Measurements from ENCODE around the gene ANXA10.

Gene ANXA10

DNA sequence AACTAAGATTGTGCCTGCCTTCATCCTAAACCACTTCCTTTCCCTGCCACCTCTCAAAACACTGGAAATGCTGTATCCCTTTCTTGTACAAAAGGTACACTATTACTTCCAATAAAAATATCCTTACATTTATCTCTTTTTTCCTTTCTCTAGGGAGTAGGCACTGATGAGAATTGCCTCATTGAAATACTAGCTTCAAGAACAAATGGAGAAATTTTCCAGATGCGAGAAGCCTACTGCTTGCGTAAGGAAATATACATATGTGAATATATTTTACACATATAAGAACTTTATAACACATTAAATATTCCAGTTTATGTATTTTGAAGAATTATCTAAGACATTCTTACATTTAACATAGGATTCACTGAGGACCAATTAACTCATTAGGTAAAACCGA is 71.7 kb downstream of the ANXA10 start:
- H3K36me3 ChIP-seq (ENCODE audit: control insufficient read depth, insufficient read depth, low read length): no peaks in the 10 kb centered on the region
- no peak for DNase-seq (ENCODE audit: extremely low read depth, insufficient read length)
- H3K27me3 ChIP-seq (replicated peaks; ENCODE audit: control insufficient read depth, insufficient read depth, low read length): no peaks in the 10 kb centered on the region
- TF ChIP-seq, protein P1, sequence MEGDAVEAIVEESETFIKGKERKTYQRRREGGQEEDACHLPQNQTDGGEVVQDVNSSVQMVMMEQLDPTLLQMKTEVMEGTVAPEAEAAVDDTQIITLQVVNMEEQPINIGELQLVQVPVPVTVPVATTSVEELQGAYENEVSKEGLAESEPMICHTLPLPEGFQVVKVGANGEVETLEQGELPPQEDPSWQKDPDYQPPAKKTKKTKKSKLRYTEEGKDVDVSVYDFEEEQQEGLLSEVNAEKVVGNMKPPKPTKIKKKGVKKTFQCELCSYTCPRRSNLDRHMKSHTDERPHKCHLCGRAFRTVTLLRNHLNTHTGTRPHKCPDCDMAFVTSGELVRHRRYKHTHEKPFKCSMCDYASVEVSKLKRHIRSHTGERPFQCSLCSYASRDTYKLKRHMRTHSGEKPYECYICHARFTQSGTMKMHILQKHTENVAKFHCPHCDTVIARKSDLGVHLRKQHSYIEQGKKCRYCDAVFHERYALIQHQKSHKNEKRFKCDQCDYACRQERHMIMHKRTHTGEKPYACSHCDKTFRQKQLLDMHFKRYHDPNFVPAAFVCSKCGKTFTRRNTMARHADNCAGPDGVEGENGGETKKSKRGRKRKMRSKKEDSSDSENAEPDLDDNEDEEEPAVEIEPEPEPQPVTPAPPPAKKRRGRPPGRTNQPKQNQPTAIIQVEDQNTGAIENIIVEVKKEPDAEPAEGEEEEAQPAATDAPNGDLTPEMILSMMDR (IDR thresholded peaks at IDR 0.05; ENCODE audit: insufficient read depth, low read length, poor library complexity, severe bottlenecking): no peak
- no peak overlapping the region for H3K4me3 ChIP-seq (replicated peaks; ENCODE audit: low read depth, low read length)

DNA sequence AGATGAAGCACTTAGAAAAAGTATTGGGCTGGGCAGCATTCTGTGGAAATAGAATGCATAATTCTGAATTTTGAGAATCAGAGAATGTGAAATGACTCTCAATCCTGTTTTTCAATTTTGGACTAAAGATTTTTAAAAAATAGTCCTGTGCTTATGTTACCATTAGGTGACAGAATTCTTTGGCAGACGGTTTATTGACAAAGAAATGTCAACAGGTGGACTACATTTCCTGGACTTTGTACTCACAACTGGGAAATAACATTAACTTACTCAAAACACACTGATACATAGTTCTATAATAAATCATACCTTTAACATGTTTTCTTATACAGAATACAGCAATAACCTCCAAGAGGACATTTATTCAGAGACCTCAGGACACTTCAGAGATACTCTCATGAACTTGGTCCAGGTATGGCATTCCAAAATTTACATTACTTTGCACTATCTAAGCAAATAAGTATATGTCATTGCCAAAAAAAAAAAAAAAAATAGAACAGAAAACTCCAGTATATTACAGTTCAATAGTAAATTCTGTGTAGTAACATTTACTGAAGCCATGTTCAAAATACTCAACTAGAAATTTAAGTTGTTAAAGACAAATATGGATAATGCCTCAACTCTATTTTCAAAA is 72.7 kb downstream of the ANXA10 start:
- TF ChIP-seq, protein P1 (IDR thresholded peaks at IDR 0.05; ENCODE audit: insufficient read depth, low read length, poor library complexity, severe bottlenecking): no peak
- Histone ChIP-seq H3K4me3 (replicated peaks; ENCODE audit: low read depth, low read length) (no peak overlapping the region), H3K27me3 (replicated peaks; ENCODE audit: control insufficient read depth, insufficient read depth, low read length) (no peaks in the 10 kb centered on the region), H3K36me3 (ENCODE audit: control insufficient read depth, insufficient read depth, low read length) (no peaks in the 10 kb centered on the region)
- DNase-seq (ENCODE audit: extremely low read depth, insufficient read length): no peak

DNA sequence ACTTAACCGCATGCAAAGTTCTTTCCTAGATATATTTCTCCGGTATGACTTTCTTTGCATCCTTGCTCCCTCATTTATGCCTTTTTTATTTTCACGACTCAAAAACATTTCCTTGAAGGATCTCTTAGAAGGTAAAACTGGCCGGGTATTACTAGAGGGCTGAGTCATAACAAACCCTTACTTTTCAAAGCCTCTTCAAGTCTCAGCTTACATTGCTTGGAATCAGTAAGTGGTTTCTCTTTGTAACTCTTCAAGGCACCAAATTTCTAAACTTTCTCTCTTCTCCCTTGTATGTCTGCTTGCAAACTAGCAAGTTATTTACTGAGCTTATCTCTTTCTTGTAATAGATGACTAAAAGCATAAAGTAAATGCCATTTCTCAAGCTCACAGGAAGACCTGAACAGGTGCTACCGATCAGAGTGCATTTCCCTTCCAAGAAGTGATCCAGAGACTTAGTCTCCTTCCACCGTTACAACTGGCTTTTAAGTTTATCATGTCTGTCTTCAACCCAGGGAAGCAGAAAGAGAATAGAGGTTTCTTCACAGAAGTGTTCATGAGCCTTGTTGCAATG is 75.5 kb downstream of the ANXA10 start:
- no peaks in the 10 kb centered on the region for H3K36me3 ChIP-seq (ENCODE audit: control insufficient read depth, insufficient read depth, low read length)
- no peak overlapping the region for H3K4me3 ChIP-seq (replicated peaks; ENCODE audit: low read depth, low read length)
- H3K27me3 ChIP-seq (replicated peaks; ENCODE audit: control insufficient read depth, insufficient read depth, low read length): no peaks in the 10 kb centered on the region
- DNase-seq (ENCODE audit: extremely low read depth, insufficient read length): no peak
- TF ChIP-seq, protein P1 (IDR thresholded peaks at IDR 0.05; ENCODE audit: insufficient read depth, low read length, poor library complexity, severe bottlenecking): no peak

DNA sequence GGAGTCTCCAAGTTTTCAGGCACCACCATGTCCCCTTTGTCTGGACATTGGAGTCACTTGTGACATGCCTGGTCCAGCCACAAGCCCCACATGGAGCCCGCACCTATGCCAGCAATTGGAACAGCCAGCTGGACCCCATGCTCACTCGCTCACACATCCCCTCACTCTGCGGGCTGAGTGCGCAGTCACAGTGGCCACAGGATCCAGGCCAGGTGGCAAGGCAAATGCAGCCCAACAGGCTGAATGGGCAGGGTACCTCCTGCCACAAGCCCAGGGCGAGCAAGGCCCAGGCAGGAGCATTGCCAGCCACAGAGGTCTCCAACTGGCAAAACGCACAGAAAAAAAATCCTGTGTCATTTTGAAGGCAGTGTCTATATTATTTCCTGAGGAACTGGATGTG is 82.0 kb downstream of the ANXA10 start:
- no peak overlapping the region for H3K4me3 ChIP-seq (replicated peaks; ENCODE audit: low read depth, low read length)
- H3K36me3 ChIP-seq (ENCODE audit: control insufficient read depth, insufficient read depth, low read length): no peaks in the 10 kb centered on the region
- no peak for DNase-seq (ENCODE audit: extremely low read depth, insufficient read length)
- TF ChIP-seq, protein P1 (IDR thresholded peaks at IDR 0.05; ENCODE audit: insufficient read depth, low read length, poor library complexity, severe bottlenecking): no peak
- H3K27me3 ChIP-seq (replicated peaks; ENCODE audit: control insufficient read depth, insufficient read depth, low read length): no peaks in the 10 kb centered on the region

DNA sequence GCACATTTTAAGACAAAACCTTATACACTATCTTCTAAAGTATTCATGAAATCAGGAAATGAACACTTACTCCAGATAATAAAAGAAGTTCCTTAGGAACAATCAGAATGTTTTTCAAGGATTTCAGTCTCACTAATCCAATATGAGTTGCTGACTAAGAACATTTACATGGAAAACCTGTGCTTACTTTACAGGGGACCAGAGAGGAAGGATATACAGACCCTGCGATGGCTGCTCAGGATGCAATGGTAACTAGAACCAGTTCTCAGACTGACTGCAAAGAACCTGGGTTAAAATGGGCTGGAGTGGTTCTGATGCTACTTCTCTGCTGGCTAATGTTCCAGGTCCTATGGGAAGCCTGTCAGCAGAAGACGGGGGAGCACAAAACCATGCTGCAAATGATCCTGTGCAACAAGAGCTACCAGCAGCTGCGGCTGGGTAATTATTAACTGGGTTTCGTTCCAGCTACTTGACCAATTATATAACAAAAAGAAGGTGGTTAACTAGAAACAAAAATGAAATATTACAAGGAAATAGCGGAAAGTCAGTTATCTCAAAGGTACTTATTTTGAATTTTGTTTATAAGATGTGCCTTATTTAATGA is 85.3 kb downstream of the ANXA10 start:
- no peak for DNase-seq (ENCODE audit: extremely low read depth, insufficient read length)
- no peaks in the 10 kb centered on the region for H3K36me3 ChIP-seq (ENCODE audit: control insufficient read depth, insufficient read depth, low read length)
- TF ChIP-seq, protein P1 (IDR thresholded peaks at IDR 0.05; ENCODE audit: insufficient read depth, low read length, poor library complexity, severe bottlenecking): no peak
- no peak overlapping the region for H3K4me3 ChIP-seq (replicated peaks; ENCODE audit: low read depth, low read length)
- H3K27me3 ChIP-seq (replicated peaks; ENCODE audit: control insufficient read depth, insufficient read depth, low read length): no peaks in the 10 kb centered on the region
